MM.1S (cell line): Measurements from ENCODE around the gene CALD1.
A peak's percentile ranks its signal among the peaks of the same experiment; 100 is the strongest.

Source experiments
- DNase-seq: peaks from one replicate; pipeline ENCODE4 v3.0.0-alpha.2; 2015
- H2AFZ ChIP-seq: fragments of 300-600 bp; sonication (generic); 2 replicates; pipeline ENCODE4 v1.6.0; 2016; ENCODE audit warnings: antibody characterized with exemption, low read length
- H3F3A ChIP-seq: fragments of 300-600 bp; sonication (generic); 2 replicates; pipeline ENCODE4 v1.6.1; 2016; ENCODE audit warnings: mild to moderate bottlenecking, antibody characterized with exemption, low read length, moderate library complexity, mixed read lengths; ENCODE audit not compliant: insufficient read depth
- H3K27ac ChIP-seq: fragments of 300-600 bp; sonication (generic); 2 replicates; pipeline ENCODE4 v1.5.1; 2016; ENCODE audit warnings: mild to moderate bottlenecking, low read length
- H3K27me3 ChIP-seq: fragments of 300-600 bp; sonication (generic); replicated peaks from 2 replicates; pipeline ENCODE4 v1.6.0; 2016; ENCODE audit warnings: low read length; ENCODE audit not compliant: insufficient read depth
- H3K36me3 ChIP-seq: fragments of 300-600 bp; sonication (generic); replicated peaks from 2 replicates; pipeline ENCODE4 v1.6.1; 2016; ENCODE audit warnings: mild to moderate bottlenecking, low read length, mixed read lengths; ENCODE audit not compliant: insufficient read depth
- H3K4me1 ChIP-seq: fragments of 300-600 bp; sonication (generic); 2 replicates; pipeline ENCODE4 v1.6.1; 2016; ENCODE audit warnings: low read length, mixed read lengths
- H3K4me2 ChIP-seq: fragments of 300-600 bp; sonication (generic); 2 replicates; pipeline ENCODE4 v1.6.0; 2016; ENCODE audit warnings: low read depth, low read length
- H3K4me3 ChIP-seq: fragments of 300-600 bp; sonication (generic); 2 replicates; pipeline ENCODE4 v1.5.1; 2016; ENCODE audit warnings: low read length, mixed read lengths
- H3K79me2 ChIP-seq: fragments of 300-600 bp; sonication (generic); 2 replicates; pipeline ENCODE4 v1.6.1; 2016; ENCODE audit warnings: mixed run types, low read length, mixed read lengths
- H3K9ac ChIP-seq: fragments of 300-600 bp; sonication (generic); 2 replicates; pipeline ENCODE4 v1.6.1; 2016; ENCODE audit warnings: low read length, mixed read lengths
- H3K9me2 ChIP-seq: fragments of 300-600 bp; sonication (generic); replicated peaks from 2 replicates; pipeline ENCODE4 v1.6.1; 2016; ENCODE audit warnings: mild to moderate bottlenecking, low read length, mixed read lengths; ENCODE audit not compliant: insufficient read depth
- H3K9me3 ChIP-seq: fragments of 300-600 bp; sonication (generic); replicated peaks from 2 replicates; pipeline ENCODE4 v1.6.1; 2016; ENCODE audit warnings: mild to moderate bottlenecking, low read length, mixed read lengths; ENCODE audit not compliant: insufficient read depth
- H4K20me1 ChIP-seq: fragments of 300-600 bp; sonication (generic); 2 replicates; pipeline ENCODE4 v1.6.1; 2016; ENCODE audit warnings: mild to moderate bottlenecking, low read length, moderate library complexity, mixed read lengths; ENCODE audit not compliant: insufficient read depth
- CTCF ChIP-seq: fragments of 300-600 bp; sonication (generic); IDR thresholded peaks from 2 replicates; pipeline ENCODE4 v1.5.1; 2016; ENCODE audit warnings: antibody characterized with exemption, low read length, mixed read lengths
- EZH2 ChIP-seq: fragments of 300-600 bp; sonication (generic); optimal IDR thresholded peaks from 2 replicates; pipeline ENCODE3; 2017; ENCODE audit warnings: low read depth, mild to moderate bottlenecking, antibody characterized with exemption, low read length, mixed read lengths
- EZH2phosphoT487 ChIP-seq: fragments of 300-600 bp; sonication (generic); IDR thresholded peaks from 2 replicates; pipeline ENCODE4 v1.6.1; 2018; ENCODE audit warnings: antibody characterized with exemption, low read length

The CALD1 gene

GRCh38 chr7:134834689-134835462 lies 55.4 kb downstream of the CALD1 start:
- Histone ChIP-seq H3K9me3 (no peaks in the 10 kb centered on the region), H3K4me2 (no peak overlapping the region), H4K20me1 (no peaks in the 10 kb centered on the region), H3K9ac (no peak overlapping the region), H3K79me2 (no peaks in the 10 kb centered on the region), H3K27me3 (no peaks in the 10 kb centered on the region; the same call in 1 of the 2 replicates), H3K4me1 (no peaks in the 10 kb centered on the region), H3K4me3 (no peak overlapping the region), H3K36me3 (no peaks in the 10 kb centered on the region), H2AFZ (no peak overlapping the region), H3K27ac (no peak overlapping the region), H3F3A (no peaks in the 10 kb centered on the region), H3K9me2 (no peaks in the 10 kb centered on the region)
- DNase-seq: no peak
- TF ChIP-seq EZH2phosphoT487: no peak
- no peak for TF ChIP-seq EZH2
- TF ChIP-seq CTCF: no peak

GRCh38 chr7:134835463-134835823 lies 56.0 kb downstream of the CALD1 start:
- no peak for DNase-seq
- no peaks in the 10 kb centered on the region for H3K4me1 ChIP-seq
- H3K79me2 ChIP-seq: no peaks in the 10 kb centered on the region
- H3K4me2 ChIP-seq: no peak overlapping the region
- no peaks in the 10 kb centered on the region for H3F3A ChIP-seq
- H3K9me2 ChIP-seq: no peaks in the 10 kb centered on the region
- no peaks in the 10 kb centered on the region for H3K36me3 ChIP-seq
- no peak overlapping the region for H3K9ac ChIP-seq
- no peak overlapping the region for H2AFZ ChIP-seq
- no peak overlapping the region for H3K27ac ChIP-seq
- H3K9me3 ChIP-seq: no peaks in the 10 kb centered on the region
- TF ChIP-seq CTCF: no peak
- TF ChIP-seq EZH2phosphoT487: no peak
- no peak for TF ChIP-seq EZH2
- no peak overlapping the region for H3K4me3 ChIP-seq
- H3K27me3 ChIP-seq: no peaks in the 10 kb centered on the region; the same call in 1 of the 2 replicates
- no peaks in the 10 kb centered on the region for H4K20me1 ChIP-seq

- Histone ChIP-seq H3K27me3 (no peaks in the 10 kb centered on the region; the same call in 1 of the 2 replicates), H3K9me2 (no peaks in the 10 kb centered on the region), H3K4me1 (no peaks in the 10 kb centered on the region), H3K36me3 (no peaks in the 10 kb centered on the region), H3K9me3 (no peaks in the 10 kb centered on the region), H3K4me3 (no peak overlapping the region), H3K9ac (no peak overlapping the region), H3K27ac (no peak overlapping the region), H3K4me2 (no peak overlapping the region), H3K79me2 (no peaks in the 10 kb centered on the region), H4K20me1 (no peaks in the 10 kb centered on the region), H3F3A (no peaks in the 10 kb centered on the region), H2AFZ (no peak overlapping the region)
- TF ChIP-seq CTCF (no peak), EZH2 (no peak), EZH2phosphoT487 (no peak)
- peak; percentile 42 for DNase-seq
Observed at GRCh38 chr7:134836447-134836846, 57.0 kb downstream of the CALD1 start.
